Lower lobe of right lung (tissue), 2 donors: Measurements from ENCODE around the gene CHD5. TPM values are rescaled to one million over a fixed set of nuclear protein-coding genes. Genes with fewer than 3 reads are reported as not detected.

Experiments
- ATAC-seq, 2 donors: fragments of 200-7000 bp; cut with Tn5 transposase; one replicate each; pipeline ENCODE4 v1.9.1; 2020 to 2022; ENCODE audit warnings: mild to moderate bottlenecking in 2 of 2, moderate library complexity in 2 of 2
- DNase-seq: peaks from one replicate; pipeline ENCODE4 v3.0.0-alpha.2; 2020
- H3K27ac ChIP-seq: fragments of 200-600 bp; one replicate; pipeline ENCODE4 v1.8.0; 2022
- H3K27me3 ChIP-seq: fragments of 200-600 bp; one replicate; pipeline ENCODE4 v1.8.0; 2022; ENCODE audit warnings: low read depth
- H3K36me3 ChIP-seq: fragments of 200-600 bp; one replicate; pipeline ENCODE4 v1.8.0; 2022; ENCODE audit warnings: mild to moderate bottlenecking
- H3K4me1 ChIP-seq: fragments of 200-600 bp; one replicate; pipeline ENCODE4 v1.8.0; 2022
- H3K4me3 ChIP-seq: fragments of 200-600 bp; one replicate; pipeline ENCODE4 v1.8.0; 2022; ENCODE audit warnings: mild to moderate bottlenecking
- H3K9me3 ChIP-seq: fragments of 200-600 bp; one replicate; pipeline ENCODE4 v1.8.0; 2022
- CTCF ChIP-seq: fragments of 200-600 bp; IDR thresholded peaks from one replicate; pipeline ENCODE4 v1.8.0; 2022; ENCODE audit warnings: antibody characterized with exemption, mild to moderate bottlenecking
- intact Hi-C: fragments of 100-400 bp; cut with DNase I; formaldehyde crosslinking; loops from one replicate; pipeline ENCODE4 v1.11.0; 2022
- total RNA-seq: library from RNA; stranded (reverse); fragmentation: NEBNext Ultra II Directional; extraction: Animal tissue kit (Norgen Biotek cat#: 25700); gene quantifications from one replicate; pipeline ENCODE4 v1.2.1, GENCODE V29; 2021
- donor health status: DM: no; HTN: yes; CAD: no; lungs with severe emphysema.

CHD5 gene
- total RNA-seq, 1 donor from 2014 or later, result 0.56 TPM

GRCh38 chr1:6152882-6153281, 27.2 kb downstream of the CHD5 start:
- Histone ChIP-seq H3K4me3 (no peak overlapping the region), H3K36me3 (no peaks in the 10 kb centered on the region), H3K27me3 (peaks cover 14% of the 10 kb centered on the region), H3K4me1 (peaks cover 7% of the 10 kb centered on the region), H3K27ac (no peak overlapping the region), H3K9me3 (no peaks in the 10 kb centered on the region)
- no peak for DNase-seq
- no peak for ATAC-seq
- intact Hi-C loops, result no loop called here
- TF ChIP-seq CTCF, result no peak

GRCh38 chr1:6152181-6152580, 27.9 kb downstream of the CHD5 start:
- H3K27me3 ChIP-seq, result peaks cover 21% of the 10 kb centered on the region
- no peaks in the 10 kb centered on the region for H3K9me3 ChIP-seq
- no peaks in the 10 kb centered on the region for H3K36me3 ChIP-seq
- ATAC-seq (no peak), DNase-seq (no peak)
- peaks cover 7% of the 10 kb centered on the region for H3K4me1 ChIP-seq
- intact Hi-C loops, result no loop called here
- no peak overlapping the region for H3K4me3 ChIP-seq
- no peak for TF ChIP-seq CTCF
- no peak overlapping the region for H3K27ac ChIP-seq

- Histone ChIP-seq H3K4me1 (peaks cover 7% of the 10 kb centered on the region), H3K27ac (no peak overlapping the region), H3K27me3 (peaks cover 27% of the 10 kb centered on the region), H3K9me3 (no peaks in the 10 kb centered on the region), H3K4me3 (no peak overlapping the region), H3K36me3 (no peaks in the 10 kb centered on the region)
- DNase-seq (no peak), ATAC-seq (no peak)
- no peak for TF ChIP-seq CTCF
- intact Hi-C loops, result no loop called here
Observed at GRCh38 chr1:6151291-6151822, 28.8 kb downstream of the CHD5 start.

GRCh38 chr1:6150006-6150938, 29.8 kb downstream of the CHD5 start:
- Histone ChIP-seq H3K4me1 (peaks cover 7% of the 10 kb centered on the region), H3K9me3 (no peaks in the 10 kb centered on the region), H3K4me3 (no peak overlapping the region), H3K27me3 (peaks cover 27% of the 10 kb centered on the region), H3K36me3 (no peaks in the 10 kb centered on the region), H3K27ac (no peak overlapping the region)
- ATAC-seq (no peak), DNase-seq (no peak)
- intact Hi-C loops, result no loop called here
- TF ChIP-seq CTCF, result no peak

- peaks cover 7% of the 10 kb centered on the region for H3K4me1 ChIP-seq
- H3K27ac ChIP-seq, result no peak overlapping the region
- no peak for ATAC-seq
- TF ChIP-seq CTCF, result no peak
- intact Hi-C loops, result no loop called here
- peaks cover 27% of the 10 kb centered on the region for H3K27me3 ChIP-seq
- no peaks in the 10 kb centered on the region for H3K36me3 ChIP-seq
- no peak overlapping the region for H3K4me3 ChIP-seq
- no peak for DNase-seq
- no peaks in the 10 kb centered on the region for H3K9me3 ChIP-seq
Observed at GRCh38 chr1:6149597-6149996, 30.5 kb downstream of the CHD5 start.
